Pancreas (tissue), 10 donors: ENCODE measurements around the gene LINC01488. TPM values are rescaled to one million over a fixed set of nuclear protein-coding genes. Genes with fewer than 3 reads are reported as not detected.

Source experiments
- ATAC-seq, 4 donors: fragments of 200-7000 bp; cut with Tn5 transposase; one replicate each; pipeline versions ENCODE4 v1.8.0 to v1.9.1; 2020; ENCODE audit warnings: mild to moderate bottlenecking in 4 of 4, moderate library complexity in 4 of 4
- DNase-seq, 6 donors: peaks; one replicate each; pipeline ENCODE4 v3.0.0-alpha.2; 2020
- FAIRE-seq: peaks from 2 replicates; lab custom pipeline; 2012; peaks lifted over from hg19 to GRCh38; lab: Jason Lieb, UNC
- H3K27ac ChIP-seq, 4 donors: fragments of 200-600 bp; sonication (generic); 1 replicate in 3 of 4; 2 replicates in 1 of 4; pipeline versions ENCODE4 v1.5.0 to v1.8.0; 2020
- H3K27me3 ChIP-seq, 4 donors: fragments of 200-600 bp; one replicate each; pipeline ENCODE4 v1.8.0; 2021
- H3K36me3 ChIP-seq, 3 donors: fragments of 200-600 bp; sonication (generic) in 1 of 3; one replicate each; pipeline versions ENCODE4 v1.5.0 to v1.8.0; 2020 to 2021
- H3K4me1 ChIP-seq, 3 donors: fragments of 200-600 bp; one replicate each; pipeline ENCODE4 v1.8.0; 2021
- H3K4me3 ChIP-seq, 4 donors: fragments of 200-600 bp; sonication (generic) in 2 of 4; one replicate each; pipeline versions ENCODE4 v1.5.0 to v1.8.0; 2020 to 2021
- H3K9me3 ChIP-seq, 4 donors: fragments of 200-600 bp; one replicate each; pipeline ENCODE4 v1.8.0; 2021
- CTCF ChIP-seq, 4 donors: fragments of 200-600 bp; sonication (generic) in 3 of 4; IDR thresholded peaks; one replicate each; pipeline versions ENCODE4 v1.5.0 to v1.8.0; 2021; ENCODE audit warnings: antibody characterized with exemption in 4 of 4
- WGBS, 2 donors: extraction: QIAGEN DNeasy Blood & Tissue Kit; methylation state at CpG; one replicate each; pipeline ENCODE4 v1.1.7; 2013; 5-methylcytosine and 5-hydroxymethylcytosine counted together
- intact Hi-C, 3 donors: fragments of 100-400 bp; cut with DNase I; formaldehyde crosslinking; loops; one replicate each; pipeline versions ENCODE4 v1.11.1 to v1.14.2; 2022
- polyA plus RNA-seq, 2 donors: library from polyadenylated mRNA; stranded (reverse); fragments of 200-250 nt; gene quantifications; one replicate each; pipeline ENCODE4 v1.2.3, GENCODE V29; 2013
- total RNA-seq, 6 donors: library from RNA; stranded (reverse); fragmentation: NEBNext Ultra II Directional in 4 of 6; extraction: Animal tissue kit (Norgen Biotek cat#: 25700) in 4 of 6; gene quantifications; one replicate each; pipeline versions ENCODE4 v1.2.1 to v1.2.4, GENCODE V29; 2021 to 2023
- donor health status: healthy with polysubstance abuse.
- donor health status: DM: no; HTN: no; CAD: no; lungs with moderate emphysema.
- donor health status: DM: no; HTN: no; CAD: no.
- donor health status: control.
- donor health status: control.
- donor health status: Bipolar disorder and iron deficiency.
- donor health status: DM: yes; HTN: yes; CAD: no.
- donor health status: DM: no; HTN: no; CAD: no.
- donor health status: DM: no; HTN: no; CAD: no.
- donor health status: DM: yes; HTN: yes; CAD: no.

The LINC01488 gene
- total and polyA plus RNA-seq, 8 donors = not detected

- H3K4me3 ChIP-seq = no peak overlapping the region
- peak in 1 of 6 donors; percentile 43 for DNase-seq
- FAIRE-seq = no peak
- ATAC-seq = no peak
- H3K4me1 ChIP-seq = peaks cover 0 to 7% (median 6%) of the 10 kb centered on the region in 3 donors
- 77 to 86% methylated on average over 25 of the region's 25 CpGs for WGBS, 2 donors
- intact Hi-C loops = no loop called here
- no peaks in the 10 kb centered on the region for H3K9me3 ChIP-seq
- no peaks in the 10 kb centered on the region for H3K27me3 ChIP-seq
- no peak for TF ChIP-seq CTCF (IDR thresholded peaks at IDR 0.05)
- no peak overlapping the region for H3K27ac ChIP-seq
- H3K36me3 ChIP-seq = no peaks in the 10 kb centered on the region
These were observed 43.1 kb upstream of the LINC01488 start for GRCh38 chr11:69438286-69438920.

DNA sequence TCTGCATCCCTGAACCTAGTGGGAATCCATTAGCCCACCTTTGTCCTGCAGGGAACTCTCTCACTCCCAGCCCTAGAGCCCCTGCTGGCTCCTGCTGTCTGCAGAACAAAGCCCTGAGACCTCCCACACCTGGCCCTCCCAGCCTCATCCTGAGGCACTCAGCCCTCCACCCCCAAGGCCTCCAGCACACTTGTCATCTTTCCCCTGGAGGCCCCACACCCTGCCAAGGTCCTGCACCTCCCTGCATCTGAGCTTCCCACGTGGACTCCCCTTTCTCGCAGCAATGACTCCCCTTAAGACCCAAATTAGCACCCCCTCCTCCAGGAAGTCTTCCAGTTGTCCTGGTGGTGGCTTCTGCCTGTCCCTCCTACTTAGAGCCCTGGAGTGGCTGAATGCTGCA, 42.3 kb upstream of the LINC01488 start:
- no peak overlapping the region for H3K4me3 ChIP-seq
- TF ChIP-seq CTCF (IDR thresholded peaks at IDR 0.05) = no peak
- no peak for ATAC-seq
- peak in 2 of 6 donors; percentile 25 to 27 for DNase-seq
- H3K36me3 ChIP-seq = no peaks in the 10 kb centered on the region
- H3K9me3 ChIP-seq = no peaks in the 10 kb centered on the region
- H3K27ac ChIP-seq = no peak overlapping the region
- H3K27me3 ChIP-seq = no peaks in the 10 kb centered on the region
- WGBS, 2 donors = 69 to 76% methylated on average over 2 of the region's 2 CpGs
- intact Hi-C loops = no loop called here
- FAIRE-seq = no peak
- H3K4me1 ChIP-seq = peaks cover 4 to 12% (median 7%) of the 10 kb centered on the region in 3 donors

- Histone ChIP-seq H3K9me3 (no peaks in the 10 kb centered on the region), H3K4me1 (peaks cover 7 to 12% (median 8%) of the 10 kb centered on the region in 3 donors), H3K36me3 (no peaks in the 10 kb centered on the region), H3K4me3 (no peak overlapping the region), H3K27ac (no peak overlapping the region), H3K27me3 (no peaks in the 10 kb centered on the region)
- ATAC-seq (no peak), DNase-seq (peak in 2 of 6 donors; percentile 24 to 51), FAIRE-seq (no peak)
- no peak for TF ChIP-seq CTCF (IDR thresholded peaks at IDR 0.05)
- 86 to 89% methylated on average over 13 of the region's 13 CpGs for WGBS, 2 donors
- intact Hi-C loops = no loop called here
These were observed 41.6 kb upstream of the LINC01488 start for GRCh38 chr11:69439651-69440464.

DNA sequence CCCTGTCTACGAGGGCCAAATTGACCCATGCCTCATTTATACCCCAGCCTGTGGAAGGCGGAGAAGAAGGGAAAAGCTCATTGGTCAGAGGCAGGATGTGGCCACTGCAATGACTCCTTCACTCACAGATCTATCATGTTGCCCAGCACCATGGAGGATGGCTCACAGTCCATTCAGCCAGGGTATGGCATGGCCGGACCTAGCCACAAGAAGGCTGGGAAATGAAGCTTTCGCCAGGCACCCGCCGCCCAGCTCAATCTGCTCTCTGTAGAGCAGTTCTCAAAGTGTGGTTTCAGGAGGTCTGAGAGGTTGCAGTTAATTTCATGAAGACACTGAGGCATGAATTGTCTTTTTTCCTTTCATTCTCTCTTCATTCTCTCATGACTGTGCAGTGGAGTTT, 40.6 kb upstream of the LINC01488 start:
- H3K4me1 ChIP-seq = peaks cover 7 to 12% (median 8%) of the 10 kb centered on the region in 3 donors
- H3K27ac ChIP-seq = no peak overlapping the region
- no peak for TF ChIP-seq CTCF (IDR thresholded peaks at IDR 0.05)
- H3K27me3 ChIP-seq = no peaks in the 10 kb centered on the region
- DNase-seq = peak in 2 of 6 donors; percentile 23 to 31
- no peaks in the 10 kb centered on the region for H3K9me3 ChIP-seq
- H3K36me3 ChIP-seq = no peaks in the 10 kb centered on the region
- FAIRE-seq = no peak
- 88 to 95% methylated on average over 6 of the region's 6 CpGs for WGBS, 2 donors
- no peak for ATAC-seq
- H3K4me3 ChIP-seq = no peak overlapping the region
- intact Hi-C loops = no loop called here
